ENCODE data around the gene CRMP1. TPM values are rescaled to one million over a fixed set of nuclear protein-coding genes. Genes with fewer than 3 reads are reported as not detected.

Gene CRMP1
- total and polyA plus RNA-seq, 2 of the 4 experiments (the other 2 are of a cell fraction), result 4.1 to 7.4 TPM

- peaks cover 65% of the 10 kb centered on the region for H3K27me3 ChIP-seq (ENCODE audit: control insufficient read depth, insufficient read depth, low read length)
- DNase-seq, result no peak
Observed at GRCh38 chr4:5892323-5893003, 423 bp downstream of the CRMP1 start.

More at GRCh38 chr4:5892323-5893003, 423 bp downstream of the CRMP1 start:
- no peak overlapping the region for H3K9ac ChIP-seq (ENCODE audit: low read depth, low read length)
- no peak overlapping the region for H2BK5ac ChIP-seq (ENCODE audit: low read depth, low read length, poor library complexity, severe bottlenecking)
- no peak overlapping the region for H3K27ac ChIP-seq (ENCODE audit: insufficient read depth, low read length)
- no peak overlapping the region for H3K23ac ChIP-seq (ENCODE audit: low read depth, low read length)
- H2AFZ ChIP-seq (replicated peaks; ENCODE audit: low read length, poor library complexity), result peak overlapping the region; percentile 72
- no peak overlapping the region for H4K5ac ChIP-seq (ENCODE audit: low read depth, low read length)
- in situ Hi-C loops (cut with MboI; ENCODE audit: low sequenced_read_pairs), result no loop called here
- H2BK20ac ChIP-seq (ENCODE audit: low read depth, low read length), result no peak overlapping the region
- no peaks in the 10 kb centered on the region for H3K4me1 ChIP-seq (ENCODE audit: control insufficient read depth, insufficient read depth, low read length)
- no TSS peak for BruUV-seq (replicated peaks)
- no peak overlapping the region for H3K14ac ChIP-seq (replicated peaks; ENCODE audit: low read depth, low read length)
- H2AK9ac ChIP-seq (replicated peaks; ENCODE audit: low read depth, low read length, poor library complexity), result no peak overlapping the region
- no peak overlapping the region for H2BK15ac ChIP-seq (ENCODE audit: low read depth, low read length)
- no peak for TF ChIP-seq BHLHE40 (IDR thresholded peaks at IDR 0.05; ENCODE audit: low read depth, low read length)
- TF ChIP-seq USF2 (IDR thresholded peaks at IDR 0.05; ENCODE audit: low read depth, low read length), result no peak
- no peak for TF ChIP-seq FOS (IDR thresholded peaks at IDR 0.05; ENCODE audit: low read depth, low read length)
- no peak for TF ChIP-seq MAFK (IDR thresholded peaks at IDR 0.05; ENCODE audit: low read depth, low read length)
- no peak for TF ChIP-seq POLR2A (IDR thresholded peaks at IDR 0.05; ENCODE audit: low read depth, low read length)
- no peak for TF ChIP-seq RAD21 (IDR thresholded peaks at IDR 0.05; ENCODE audit: low read length)
- TF ChIP-seq, protein P1, sequence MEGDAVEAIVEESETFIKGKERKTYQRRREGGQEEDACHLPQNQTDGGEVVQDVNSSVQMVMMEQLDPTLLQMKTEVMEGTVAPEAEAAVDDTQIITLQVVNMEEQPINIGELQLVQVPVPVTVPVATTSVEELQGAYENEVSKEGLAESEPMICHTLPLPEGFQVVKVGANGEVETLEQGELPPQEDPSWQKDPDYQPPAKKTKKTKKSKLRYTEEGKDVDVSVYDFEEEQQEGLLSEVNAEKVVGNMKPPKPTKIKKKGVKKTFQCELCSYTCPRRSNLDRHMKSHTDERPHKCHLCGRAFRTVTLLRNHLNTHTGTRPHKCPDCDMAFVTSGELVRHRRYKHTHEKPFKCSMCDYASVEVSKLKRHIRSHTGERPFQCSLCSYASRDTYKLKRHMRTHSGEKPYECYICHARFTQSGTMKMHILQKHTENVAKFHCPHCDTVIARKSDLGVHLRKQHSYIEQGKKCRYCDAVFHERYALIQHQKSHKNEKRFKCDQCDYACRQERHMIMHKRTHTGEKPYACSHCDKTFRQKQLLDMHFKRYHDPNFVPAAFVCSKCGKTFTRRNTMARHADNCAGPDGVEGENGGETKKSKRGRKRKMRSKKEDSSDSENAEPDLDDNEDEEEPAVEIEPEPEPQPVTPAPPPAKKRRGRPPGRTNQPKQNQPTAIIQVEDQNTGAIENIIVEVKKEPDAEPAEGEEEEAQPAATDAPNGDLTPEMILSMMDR (conservative IDR thresholded peaks at IDR 0.05; ENCODE audit: low read depth, low read length), result no peak
- no peak for TF ChIP-seq CHD1 (IDR thresholded peaks at IDR 0.05; ENCODE audit: low read depth, low read length)
- TF ChIP-seq SMC3 (IDR thresholded peaks at IDR 0.05; ENCODE audit: low read depth, low read length), result no peak
- TF ChIP-seq RFX5 (IDR thresholded peaks at IDR 0.05; ENCODE audit: low read depth, low read length), result no peak
- no peak for TF ChIP-seq NFE2L2 (IDR thresholded peaks at IDR 0.05; ENCODE audit: low read depth, low read length)
- TF ChIP-seq CEBPB (IDR thresholded peaks at IDR 0.05; ENCODE audit: low read depth, low read length), result no peak
- TF ChIP-seq, protein P2, sequence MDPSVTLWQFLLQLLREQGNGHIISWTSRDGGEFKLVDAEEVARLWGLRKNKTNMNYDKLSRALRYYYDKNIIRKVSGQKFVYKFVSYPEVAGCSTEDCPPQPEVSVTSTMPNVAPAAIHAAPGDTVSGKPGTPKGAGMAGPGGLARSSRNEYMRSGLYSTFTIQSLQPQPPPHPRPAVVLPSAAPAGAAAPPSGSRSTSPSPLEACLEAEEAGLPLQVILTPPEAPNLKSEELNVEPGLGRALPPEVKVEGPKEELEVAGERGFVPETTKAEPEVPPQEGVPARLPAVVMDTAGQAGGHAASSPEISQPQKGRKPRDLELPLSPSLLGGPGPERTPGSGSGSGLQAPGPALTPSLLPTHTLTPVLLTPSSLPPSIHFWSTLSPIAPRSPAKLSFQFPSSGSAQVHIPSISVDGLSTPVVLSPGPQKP (IDR thresholded peaks at IDR 0.05; ENCODE audit: borderline replicate concordance, low read depth, low read length), result no peak
- TF ChIP-seq MAZ (IDR thresholded peaks at IDR 0.05; ENCODE audit: borderline replicate concordance, low read depth, low read length), result no peak
- no peak overlapping the region for H2AK5ac ChIP-seq (ENCODE audit: low read depth, low read length)
- H3K4me2 ChIP-seq (ENCODE audit: low read depth, low read length), result no peak overlapping the region
- H3K56ac ChIP-seq (ENCODE audit: extremely low read depth, insufficient read depth, low read length), result no peak overlapping the region
- H4K20me1 ChIP-seq (ENCODE audit: insufficient read depth, low read length), result no peaks in the 10 kb centered on the region; the same call in 1 of the 2 replicates
- no peak overlapping the region for H4K91ac ChIP-seq (ENCODE audit: insufficient read depth, low read depth, low read length)
- intact Hi-C loops (cut with micrococcal nuclease), result no loop called here
- H3K9me3 ChIP-seq (ENCODE audit: control insufficient read depth, insufficient read depth, low read length), result peaks cover 5% of the 10 kb centered on the region; the same call in 1 of the 2 replicates
- no peak overlapping the region for H3K4me3 ChIP-seq (ENCODE audit: insufficient read depth, low read depth, low read length)
- H3K9me1 ChIP-seq (ENCODE audit: insufficient read depth, low read length), result no peaks in the 10 kb centered on the region
- ChIA-PET POLR2A (ENCODE audit: unreplicated experiment) (no interaction called here), CTCF (no interaction called here)
- no peak overlapping the region for H3K4ac ChIP-seq (ENCODE audit: low read depth, low read length)
- H2BK120ac ChIP-seq (ENCODE audit: low read depth, low read length), result no peak overlapping the region
- no peak overlapping the region for H3K18ac ChIP-seq (ENCODE audit: low read depth, low read length)
- no peaks in the 10 kb centered on the region for H3K36me3 ChIP-seq (ENCODE audit: control insufficient read depth, insufficient read depth, low read length)
- no peak overlapping the region for H4K8ac ChIP-seq (ENCODE audit: low read depth in 2 of 2, low read length in 2 of 2)
- 1% methylated on average over 31 of the region's 100 CpGs; no CpG with 5 or more reads in 1 of the 2 experiments for WGBS, 2 experiments (ENCODE audit: extremely low coverage in 2 of 2, insufficient read length in 1 of 2)
- dilution Hi-C loops (cut with HindIII; ENCODE audit: low sequenced_read_pairs, unreplicated experiment), result no loop called here
- ATAC-seq (ENCODE audit: low read depth), result no peak
- H3K79me1 ChIP-seq (ENCODE audit: low read depth in 1 of 2, low read length in 2 of 2), result no peaks in the 10 kb centered on the region
